CD4-positive, alpha-beta T cell (primary cell): ENCODE data around the gene ENG. TPM values are rescaled to one million over a fixed set of nuclear protein-coding genes. Genes with fewer than 3 reads are reported as not detected.
A peak's percentile ranks its signal among the peaks of the same experiment; 100 is the strongest.

Experiments
- ATAC-seq: fragments of 200-7000 bp; cut with Tn5 transposase; one replicate; pipeline ENCODE4 v1.10.0; 2022; ENCODE audit warnings: mild to moderate bottlenecking; ENCODE audit not compliant: poor library complexity
- CTCF ChIA-PET: fragments of 350-600 bp; sonication (Branson Sonifier 250); formaldehyde crosslinking; loops from one replicate; lab custom pipeline; 2021; ENCODE audit warnings: antibody characterized with exemption, inconsistent platforms; lab: Charles Lee
- POLR2A ChIA-PET: fragments of 350-600 bp; sonication (Branson Sonifier 250); formaldehyde crosslinking; loops from one replicate; lab custom pipeline; 2021; ENCODE audit warnings: antibody characterized with exemption, inconsistent platforms; lab: Charles Lee
- DNase-seq, 14 experiments: peaks; one replicate each; pipeline ENCODE4 v3.0.0-alpha.2; 2013 to 2020; ENCODE audit warnings: mixed read lengths in 2 of 14
- H3K27ac ChIP-seq, 2 donors: one replicate each; pipeline versions ENCODE4 v1.5.1 to v1.7.0; 2013; ENCODE audit warnings: low read length in 2 of 2, low read depth in 1 of 2, mild to moderate bottlenecking in 1 of 2
- H3K27me3 ChIP-seq, 2 experiments: 1 replicate in 1 of 2; 2 replicates in 1 of 2; pipeline versions ENCODE4 v1.6.1 to v1.7.0; 2013; ENCODE audit warnings: low read length in 2 of 2, control low read depth in 1 of 2, mild to moderate bottlenecking in 1 of 2, moderate library complexity in 1 of 2; ENCODE audit not compliant: insufficient read depth in 2 of 2, control insufficient read depth in 1 of 2
- H3K36me3 ChIP-seq: one replicate; pipeline ENCODE4 v1.6.1; 2013; ENCODE audit warnings: low read length, control low read depth; ENCODE audit not compliant: insufficient read depth
- H3K4me1 ChIP-seq: one replicate; pipeline ENCODE4 v1.6.1; 2013; ENCODE audit warnings: low read length, control low read depth; ENCODE audit not compliant: insufficient read depth
- H3K4me3 ChIP-seq: one replicate; pipeline ENCODE4 v1.5.1; 2013; ENCODE audit warnings: mild to moderate bottlenecking, low read length, moderate library complexity
- H3K9me3 ChIP-seq, 2 experiments: 1 replicate in 1 of 2; 2 replicates in 1 of 2; pipeline versions ENCODE4 v1.6.1 to v1.7.0; 2013; ENCODE audit warnings: low read length in 2 of 2, mild to moderate bottlenecking in 2 of 2, control low read depth in 1 of 2, moderate library complexity in 1 of 2; ENCODE audit not compliant: control insufficient read depth in 1 of 2, insufficient read depth in 1 of 2
- H3K27ac Mint-ChIP-seq: one replicate; pipeline ENCODE4 v1.8.0; 2020; ENCODE audit warnings: mixed read lengths
- H3K27me3 Mint-ChIP-seq: one replicate; pipeline ENCODE4 v1.8.0; 2021; ENCODE audit warnings: mixed read lengths
- H3K36me3 Mint-ChIP-seq: one replicate; pipeline ENCODE4 v1.8.0; 2021; ENCODE audit warnings: low read depth, mixed read lengths
- H3K4me1 Mint-ChIP-seq: one replicate; pipeline ENCODE4 v1.8.0; 2021; ENCODE audit warnings: low read depth, mixed read lengths
- H3K4me3 Mint-ChIP-seq: one replicate; pipeline ENCODE4 v1.8.0; 2020; ENCODE audit warnings: mild to moderate bottlenecking, mixed read lengths
- H3K9me3 Mint-ChIP-seq: one replicate; pipeline ENCODE4 v1.8.0; 2020; ENCODE audit warnings: mixed read lengths
- CTCF ChIP-seq: fragments of 200-600 bp; IDR thresholded peaks from one replicate; pipeline ENCODE4 v1.8.0; 2022; ENCODE audit warnings: antibody characterized with exemption, mild to moderate bottlenecking
- intact Hi-C, 2 experiments: fragments of 100-400 bp; cut with DNase I in 1 of 2; cut with micrococcal nuclease in 1 of 2; formaldehyde crosslinking; loops; one replicate each; pipeline versions ENCODE4 v1.15.1 to v1.9.0; 2023 to 2025; cut with DNase I, micrococcal nuclease
- total RNA-seq, 174 experiments: library from RNA in 2 of 174; stranded (reverse) in 2 of 174; gene quantifications; one replicate each; pipeline ENCODE4 v1.2.3 and lab custom pipeline; 2021 to 2026

ENG gene
- total RNA-seq, 2 experiments from 2014 or later, result 2.5 to 2.6 TPM

GRCh38 chr9:127844821-127845359 is 9.6 kb downstream of the ENG start:
- Histone ChIP-seq H3K36me3 (peaks cover 13% of the 10 kb centered on the region), H3K9me3 (peaks cover 12 to 22% of the 10 kb centered on the region in 2 experiments), H3K27me3 (no peaks in the 10 kb centered on the region), H3K4me1 (no peaks in the 10 kb centered on the region), H3K4me3 (no peak overlapping the region), H3K27ac (no peak overlapping the region)
- Mint-ChIP-seq H3K4me1 (peaks cover 7% of the 10 kb centered on the region), H3K27me3 (no peaks in the 10 kb centered on the region), H3K4me3 (no peak overlapping the region), H3K27ac (no peak overlapping the region), H3K9me3 (peaks cover 8% of the 10 kb centered on the region), H3K36me3 (peaks cover 10% of the 10 kb centered on the region)
- intact Hi-C loops, result no loop called here
- DNase-seq (no peak), ATAC-seq (no peak)
- ChIA-PET CTCF (no interaction called here), POLR2A (no interaction called here)
- TF ChIP-seq CTCF, result no peak

DNA sequence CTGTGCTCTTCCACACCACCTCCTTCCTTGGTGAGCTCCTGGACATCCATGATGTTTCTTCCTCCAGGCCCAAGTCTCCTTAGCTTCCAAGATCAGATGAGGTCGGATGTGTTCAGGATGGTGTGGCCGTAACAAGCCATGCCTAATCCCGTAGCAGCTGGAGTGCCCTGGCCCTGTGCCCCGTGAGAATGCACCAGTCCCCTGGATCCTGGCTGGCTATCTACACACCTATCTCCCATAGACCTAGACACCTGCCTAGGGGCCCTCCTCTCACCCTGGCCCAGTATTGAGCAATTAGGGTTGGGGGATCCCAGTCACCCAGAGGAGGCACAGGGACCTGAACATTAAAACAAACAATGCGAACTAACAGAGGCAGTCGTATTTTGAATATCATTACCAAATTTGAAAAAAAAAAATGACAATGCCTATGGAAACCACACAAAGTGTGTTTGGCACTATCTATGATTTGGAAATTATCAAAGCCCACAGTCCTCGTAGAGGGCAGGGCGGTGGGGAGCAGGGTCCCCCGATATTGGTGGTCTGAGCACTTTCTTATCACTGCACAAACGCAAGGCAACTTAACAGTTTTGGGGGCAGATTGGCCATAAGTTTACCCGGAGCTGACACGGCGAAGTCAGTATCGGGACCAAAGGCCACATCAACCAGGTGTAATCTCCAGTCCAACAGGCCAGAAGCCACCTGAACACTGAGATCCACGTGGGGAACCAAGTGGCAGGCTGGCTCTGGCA is 13.2 kb downstream of the ENG start:
- Mint-ChIP-seq H3K36me3 (no peaks in the 10 kb centered on the region), H3K27ac (no peak overlapping the region)

DNA sequence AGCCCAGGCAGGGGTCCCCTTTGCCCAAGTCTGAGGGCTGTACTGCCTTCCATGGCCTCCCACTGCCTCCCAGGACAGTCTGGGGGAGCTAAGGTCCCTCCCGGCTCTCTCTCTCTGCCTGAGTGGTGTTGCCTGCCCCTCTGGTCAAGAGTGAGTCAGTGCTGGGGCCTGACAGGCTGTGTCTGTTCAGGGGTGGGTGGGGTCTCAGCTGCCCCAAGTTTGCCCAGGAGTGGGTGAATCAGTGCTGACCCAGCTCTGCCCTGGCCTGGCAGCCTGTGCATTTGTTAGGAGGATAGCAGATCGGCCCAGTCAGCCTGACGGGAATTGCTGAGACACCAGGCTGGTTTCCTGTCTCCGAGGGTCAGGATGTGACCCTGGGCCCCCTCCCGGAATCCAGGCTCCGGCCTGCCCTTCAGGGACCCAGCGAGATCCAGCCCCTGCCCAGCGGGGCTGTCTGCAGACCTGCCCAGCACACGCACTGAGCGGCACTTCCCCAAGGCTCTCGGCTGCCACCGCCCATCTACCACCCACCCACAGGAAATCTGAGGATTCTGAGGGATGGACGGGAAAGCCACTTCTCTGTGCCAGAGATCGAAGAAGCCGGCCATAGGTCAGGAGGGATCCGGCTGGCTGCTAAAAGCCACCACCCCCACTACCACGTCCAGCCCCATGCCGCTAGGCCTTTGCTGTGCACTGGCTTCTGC is 15.9 kb downstream of the ENG start:
- Mint-ChIP-seq H3K4me3 (no peak overlapping the region), H3K27ac (no peak overlapping the region), H3K27me3 (no peaks in the 10 kb centered on the region), H3K9me3 (no peaks in the 10 kb centered on the region), H3K4me1 (no peaks in the 10 kb centered on the region), H3K36me3 (no peaks in the 10 kb centered on the region)
- Histone ChIP-seq H3K4me3 (no peak overlapping the region), H3K27ac (no peak overlapping the region), H3K4me1 (peaks cover 6% of the 10 kb centered on the region), H3K9me3 (no peaks in the 10 kb centered on the region), H3K27me3 (no peaks in the 10 kb centered on the region), H3K36me3 (peaks cover 13% of the 10 kb centered on the region)
- ChIA-PET CTCF (no interaction called here), POLR2A (no interaction called here)
- TF ChIP-seq CTCF, result no peak
- intact Hi-C loops, result no loop called here
- peak in 2 of 14 experiments; percentile 55 to 72 for DNase-seq
- ATAC-seq, result no peak

More for the DNA sequence above, 13.2 kb downstream of the ENG start:
- DNase-seq (no peak), ATAC-seq (no peak)
- Histone ChIP-seq H3K4me1 (peaks cover 2% of the 10 kb centered on the region), H3K27ac (no peak overlapping the region), H3K4me3 (no peak overlapping the region), H3K27me3 (no peaks in the 10 kb centered on the region), H3K36me3 (peaks cover 13% of the 10 kb centered on the region), H3K9me3 (no peaks in the 10 kb centered on the region)
- Mint-ChIP-seq H3K4me1 (no peaks in the 10 kb centered on the region), H3K27me3 (no peaks in the 10 kb centered on the region), H3K4me3 (no peak overlapping the region), H3K9me3 (no peaks in the 10 kb centered on the region)
- no peak for TF ChIP-seq CTCF
- CTCF ChIA-PET, result interaction anchor here (0.5 kb wide), 1 partner anchor 17 kb away, joined by 4 read pairs; no protein-coding TSS in a partner anchor
- POLR2A ChIA-PET, result no interaction called here
- intact Hi-C loops, result no loop called here
